Measurements from ENCODE around the gene AP1B1.

- TF ChIP-seq CTCF (IDR thresholded peaks at IDR 0.05) (no peak), POLR2A (IDR thresholded peaks at IDR 0.05) (no peak)
Measured at GRCh38 chr22:29302681-29303465, 85.5 kb downstream of the AP1B1 start.

Measured in heart left ventricle (tissue), 13 donors.